RWPE2 (cell line): Measurements from ENCODE around the gene CAPN12.

ENCODE experiments used
- ATAC-seq: fragments of 200-7000 bp; cut with Tn5 transposase; 3 replicates; pipeline ENCODE4 v1.9.1; 2021; ENCODE audit warnings: low read depth
- DNase-seq: peaks from one replicate; pipeline ENCODE4 v3.0.0-alpha.2; 2020; ENCODE audit warnings: low spot score
- H3K27ac ChIP-seq: fragments of 450-650 bp; 2 replicates; pipeline ENCODE4 v1.5.1; 2017; ENCODE audit warnings: mild to moderate bottlenecking; ENCODE audit not compliant: poor library complexity, severe bottlenecking
- H3K27me3 ChIP-seq: fragments of 250-450 bp; sonication (Bioruptor Pico); 2 replicates; pipeline ENCODE4 v1.5.1; 2021; ENCODE audit warnings: mild to moderate bottlenecking, moderate library complexity; ENCODE audit not compliant: insufficient read depth, poor library complexity, severe bottlenecking
- H3K36me3 ChIP-seq: fragments of 250-450 bp; sonication (Bioruptor Pico); 2 replicates; pipeline ENCODE4 v1.5.1; 2020; ENCODE audit warnings: low read depth, mild to moderate bottlenecking, moderate library complexity
- H3K4me1 ChIP-seq: fragments of 250-450 bp; sonication (Bioruptor Pico); 2 replicates; pipeline ENCODE4 v1.5.1; 2021; ENCODE audit warnings: mild to moderate bottlenecking, moderate library complexity; ENCODE audit not compliant: insufficient read depth, poor library complexity, severe bottlenecking
- H3K4me3 ChIP-seq: fragments of 250-450 bp; sonication (Bioruptor Pico); 2 replicates; pipeline ENCODE4 v1.5.1; 2021; ENCODE audit warnings: mild to moderate bottlenecking, moderate library complexity; ENCODE audit not compliant: severe bottlenecking
- H3K9me3 ChIP-seq: fragments of 250-450 bp; sonication (Bioruptor Pico); 2 replicates; pipeline ENCODE4 v1.5.1; 2021; ENCODE audit warnings: mild to moderate bottlenecking, moderate library complexity; ENCODE audit not compliant: severe bottlenecking
- TF ChIP-seq, protein P1 (sequence below): fragments of 450-650 bp; IDR thresholded peaks from one replicate; pipeline ENCODE4 v1.5.1; 2017; ENCODE audit warnings: mild to moderate bottlenecking, moderate library complexity; ENCODE audit not compliant: poor library complexity, severe bottlenecking

Gene CAPN12

DNA sequence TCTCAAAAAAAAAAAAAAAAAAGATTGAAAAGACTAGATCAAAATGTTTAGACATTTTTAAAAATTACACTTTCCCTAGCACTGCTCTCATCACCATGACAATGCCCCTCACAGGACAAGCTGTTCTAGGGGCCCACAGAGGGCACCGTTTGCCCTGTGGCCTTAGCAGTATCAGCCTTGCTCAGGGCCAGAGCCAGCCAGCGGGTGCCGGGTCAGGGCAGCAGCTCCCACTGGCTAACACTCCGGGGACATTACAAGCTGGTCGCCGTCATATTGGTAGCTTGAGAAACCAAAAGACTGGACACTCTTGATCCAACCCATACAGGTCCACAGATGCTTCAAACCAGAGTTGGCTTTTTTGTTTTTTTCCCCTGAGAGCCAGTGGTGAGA, 18.0 kb downstream of the CAPN12 start:
- H3K9me3 ChIP-seq: no peaks in the 10 kb centered on the region
- H3K27me3 ChIP-seq: no peaks in the 10 kb centered on the region
- no peaks in the 10 kb centered on the region for H3K4me1 ChIP-seq
- H3K36me3 ChIP-seq: peaks cover 83% of the 10 kb centered on the region
- no peak overlapping the region for H3K4me3 ChIP-seq
- ATAC-seq (no peak), DNase-seq (no peak)
- TF ChIP-seq, protein P1, sequence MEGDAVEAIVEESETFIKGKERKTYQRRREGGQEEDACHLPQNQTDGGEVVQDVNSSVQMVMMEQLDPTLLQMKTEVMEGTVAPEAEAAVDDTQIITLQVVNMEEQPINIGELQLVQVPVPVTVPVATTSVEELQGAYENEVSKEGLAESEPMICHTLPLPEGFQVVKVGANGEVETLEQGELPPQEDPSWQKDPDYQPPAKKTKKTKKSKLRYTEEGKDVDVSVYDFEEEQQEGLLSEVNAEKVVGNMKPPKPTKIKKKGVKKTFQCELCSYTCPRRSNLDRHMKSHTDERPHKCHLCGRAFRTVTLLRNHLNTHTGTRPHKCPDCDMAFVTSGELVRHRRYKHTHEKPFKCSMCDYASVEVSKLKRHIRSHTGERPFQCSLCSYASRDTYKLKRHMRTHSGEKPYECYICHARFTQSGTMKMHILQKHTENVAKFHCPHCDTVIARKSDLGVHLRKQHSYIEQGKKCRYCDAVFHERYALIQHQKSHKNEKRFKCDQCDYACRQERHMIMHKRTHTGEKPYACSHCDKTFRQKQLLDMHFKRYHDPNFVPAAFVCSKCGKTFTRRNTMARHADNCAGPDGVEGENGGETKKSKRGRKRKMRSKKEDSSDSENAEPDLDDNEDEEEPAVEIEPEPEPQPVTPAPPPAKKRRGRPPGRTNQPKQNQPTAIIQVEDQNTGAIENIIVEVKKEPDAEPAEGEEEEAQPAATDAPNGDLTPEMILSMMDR: no peak
- no peak overlapping the region for H3K27ac ChIP-seq

DNA sequence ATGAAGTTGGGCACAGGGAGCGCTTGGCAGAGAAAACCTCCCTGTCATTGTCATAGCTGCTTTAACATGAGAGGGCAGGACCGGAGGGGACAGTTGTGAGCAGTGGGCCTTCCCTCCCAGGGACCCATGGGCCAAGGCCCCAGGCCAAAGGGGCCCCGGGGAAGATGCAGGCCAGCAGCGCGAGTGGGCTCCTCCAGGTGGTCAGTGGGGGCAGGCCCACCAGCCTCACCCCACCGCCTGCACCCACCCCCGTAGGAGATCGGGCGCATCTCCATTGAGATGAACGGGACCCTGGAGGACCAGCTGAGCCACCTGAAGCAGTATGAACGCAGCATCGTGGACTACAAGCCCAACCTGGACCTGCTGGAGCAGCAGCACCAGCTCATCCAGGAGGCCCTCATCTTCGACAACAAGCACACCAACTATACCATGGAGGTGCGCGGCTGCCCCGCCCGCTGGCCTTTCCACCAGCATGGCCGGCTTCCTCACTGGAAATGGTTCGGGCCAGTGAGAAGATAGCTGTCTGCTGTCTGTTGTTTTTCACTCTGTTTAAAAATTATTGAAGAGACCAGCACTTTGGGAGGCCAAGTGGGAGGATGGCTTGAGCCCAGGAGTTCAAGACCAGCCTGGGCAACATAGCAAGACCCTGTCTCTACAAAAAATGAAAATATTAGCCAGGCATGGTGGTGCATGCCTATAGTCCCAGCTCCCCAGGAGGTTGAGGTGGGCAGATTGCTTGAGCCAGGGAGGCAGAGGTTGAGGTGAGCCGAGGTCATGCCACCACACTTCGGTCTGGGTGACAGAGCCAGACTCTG, 18.6 kb downstream of the CAPN12 start:
- no peak overlapping the region for H3K27ac ChIP-seq

GRCh38 chr19:38723990-38724854, 20.1 kb downstream of the CAPN12 start:
- H3K9me3 ChIP-seq: no peaks in the 10 kb centered on the region
- peaks cover 98% of the 10 kb centered on the region for H3K36me3 ChIP-seq
- no peaks in the 10 kb centered on the region for H3K4me1 ChIP-seq
- no peaks in the 10 kb centered on the region for H3K27me3 ChIP-seq
- TF ChIP-seq, protein P1: no peak
- DNase-seq (no peak), ATAC-seq (no peak)
- H3K27ac ChIP-seq: no peak overlapping the region
- H3K4me3 ChIP-seq: no peak overlapping the region

More for the DNA sequence above, 18.6 kb downstream of the CAPN12 start:
- Histone ChIP-seq H3K4me1 (no peaks in the 10 kb centered on the region), H3K4me3 (no peak overlapping the region), H3K27me3 (no peaks in the 10 kb centered on the region), H3K36me3 (peaks cover 89% of the 10 kb centered on the region), H3K9me3 (no peaks in the 10 kb centered on the region)
- ATAC-seq: no peak
- no peak for DNase-seq
- TF ChIP-seq, protein P1: no peak

GRCh38 chr19:38723606-38723965, 20.7 kb downstream of the CAPN12 start:
- H3K27me3 ChIP-seq: no peaks in the 10 kb centered on the region
- peaks cover 98% of the 10 kb centered on the region for H3K36me3 ChIP-seq
- H3K9me3 ChIP-seq: no peaks in the 10 kb centered on the region
- H3K4me3 ChIP-seq: no peak overlapping the region
- DNase-seq: no peak
- ATAC-seq: no peak
- no peak overlapping the region for H3K27ac ChIP-seq
- TF ChIP-seq, protein P1: no peak
- no peaks in the 10 kb centered on the region for H3K4me1 ChIP-seq
